Lung (tissue), 12 donors: ENCODE results near the gene TULP3. TPM values are rescaled to one million over a fixed set of nuclear protein-coding genes. Genes with fewer than 3 reads are reported as not detected.

Experiments used
- ATAC-seq: fragments of 200-7000 bp; cut with Tn5 transposase; one replicate; pipeline ENCODE4 v1.9.1; 2020; ENCODE audit warnings: moderate number of reproducible peaks; ENCODE audit not compliant: insufficient read depth, low FRiP score
- DNase-seq, 3 donors: peaks; one replicate each; pipeline ENCODE4 v3.0.0-alpha.2; 2013 to 2017
- H3K27ac ChIP-seq, 2 donors: one replicate each; pipeline ENCODE4 v1.5.1; 2013; ENCODE audit warnings: mild to moderate bottlenecking in 2 of 2, moderate library complexity in 2 of 2, control low read depth in 1 of 2, inconsistent platforms in 1 of 2, low read depth in 1 of 2, low read length in 1 of 2
- H3K27me3 ChIP-seq, 3 donors: one replicate each; pipeline ENCODE4 v1.5.1; 2013; ENCODE audit warnings: low read length in 2 of 3; ENCODE audit not compliant: control insufficient read depth in 3 of 3, insufficient read depth in 3 of 3
- H3K36me3 ChIP-seq, 4 donors: one replicate each; pipeline ENCODE4 v1.5.1; 2013; ENCODE audit warnings: low read length in 4 of 4, mild to moderate bottlenecking in 1 of 4, moderate library complexity in 1 of 4; ENCODE audit not compliant: control insufficient read depth in 4 of 4, insufficient read depth in 4 of 4
- H3K4me1 ChIP-seq, 5 donors: one replicate each; pipeline ENCODE4 v1.5.1; 2013; ENCODE audit warnings: low read length in 5 of 5, mild to moderate bottlenecking in 2 of 5, moderate library complexity in 1 of 5; ENCODE audit not compliant: control insufficient read depth in 5 of 5, insufficient read depth in 5 of 5
- H3K4me3 ChIP-seq: one replicate; pipeline ENCODE4 v1.5.1; 2013; ENCODE audit warnings: mild to moderate bottlenecking, control low read depth, moderate library complexity
- H3K9ac ChIP-seq, 2 donors: one replicate each; pipeline ENCODE4 v1.5.1; 2013; ENCODE audit warnings: low read length in 2 of 2, control low read depth in 1 of 2; ENCODE audit not compliant: insufficient read depth in 1 of 2
- H3K9me3 ChIP-seq, 4 donors: one replicate each; pipeline ENCODE4 v1.5.1; 2013; ENCODE audit warnings: low read length in 3 of 4, mild to moderate bottlenecking in 1 of 4, moderate library complexity in 1 of 4; ENCODE audit not compliant: control insufficient read depth in 4 of 4, insufficient read depth in 3 of 4
- WGBS, 2 donors: extraction: QIAGEN DNeasy Blood & Tissue Kit; methylation state at CpG; one replicate each; pipeline ENCODE4 v1.1.7; 2013; 5-methylcytosine and 5-hydroxymethylcytosine counted together
- polyA plus RNA-seq, 2 donors: library from polyadenylated mRNA; stranded (reverse); fragments of 200-250 nt; gene quantifications; one replicate each; pipeline ENCODE4 v1.2.1, GENCODE V29; 2013
- total RNA-seq, 2 donors: library from RNA; depleted of rRNA in 1 of 2; stranded (reverse); fragments of >200 nt in 1 of 2; gene quantifications; one replicate each; pipeline ENCODE4 v1.2.1, GENCODE V29; 2014 to 2021
- TF ChIP-seq, protein P1 (sequence below): IDR thresholded peaks from 2 replicates; pipeline ENCODE4 v1.5.1; 2012; ENCODE audit warnings: mild to moderate bottlenecking; ENCODE audit errors: control extremely low read depth, extremely low read depth
- donor health status: control.
- donor health status: control.
- donor health status: Bipolar disorder and iron deficiency.
- donor health status: healthy.
- donor health status: DM: yes; HTN: yes; CAD: no.

The TULP3 gene
- total and polyA plus RNA-seq, 4 donors, result 7.4 to 30.7 (median 13.2) TPM

DNA sequence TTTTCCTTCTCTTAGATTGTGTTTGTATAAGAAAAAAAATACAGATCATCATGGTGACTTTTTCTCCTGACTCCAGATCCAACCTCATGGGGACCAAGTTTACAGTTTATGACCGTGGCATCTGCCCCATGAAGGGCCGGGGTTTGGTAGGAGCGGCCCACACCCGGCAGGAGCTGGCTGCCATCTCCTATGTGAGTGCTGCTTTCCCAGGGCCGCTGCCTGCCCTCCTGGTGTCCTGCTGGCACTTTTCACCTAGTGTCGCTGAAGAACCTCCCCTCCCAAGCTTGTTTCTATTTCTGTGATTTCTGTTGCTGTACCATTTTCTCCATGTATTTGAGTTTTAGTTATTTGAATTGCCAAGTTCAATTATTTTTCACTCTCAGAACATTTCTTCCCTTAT lies 43.7 kb downstream of the TULP3 start:
- TF ChIP-seq, protein P1, sequence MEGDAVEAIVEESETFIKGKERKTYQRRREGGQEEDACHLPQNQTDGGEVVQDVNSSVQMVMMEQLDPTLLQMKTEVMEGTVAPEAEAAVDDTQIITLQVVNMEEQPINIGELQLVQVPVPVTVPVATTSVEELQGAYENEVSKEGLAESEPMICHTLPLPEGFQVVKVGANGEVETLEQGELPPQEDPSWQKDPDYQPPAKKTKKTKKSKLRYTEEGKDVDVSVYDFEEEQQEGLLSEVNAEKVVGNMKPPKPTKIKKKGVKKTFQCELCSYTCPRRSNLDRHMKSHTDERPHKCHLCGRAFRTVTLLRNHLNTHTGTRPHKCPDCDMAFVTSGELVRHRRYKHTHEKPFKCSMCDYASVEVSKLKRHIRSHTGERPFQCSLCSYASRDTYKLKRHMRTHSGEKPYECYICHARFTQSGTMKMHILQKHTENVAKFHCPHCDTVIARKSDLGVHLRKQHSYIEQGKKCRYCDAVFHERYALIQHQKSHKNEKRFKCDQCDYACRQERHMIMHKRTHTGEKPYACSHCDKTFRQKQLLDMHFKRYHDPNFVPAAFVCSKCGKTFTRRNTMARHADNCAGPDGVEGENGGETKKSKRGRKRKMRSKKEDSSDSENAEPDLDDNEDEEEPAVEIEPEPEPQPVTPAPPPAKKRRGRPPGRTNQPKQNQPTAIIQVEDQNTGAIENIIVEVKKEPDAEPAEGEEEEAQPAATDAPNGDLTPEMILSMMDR, result no peak
- ATAC-seq, result no peak
- H3K9ac ChIP-seq, result no peak overlapping the region
- no peak overlapping the region for H3K4me3 ChIP-seq
- H3K36me3 ChIP-seq, result peaks cover 3 to 50% (median 20%) of the 10 kb centered on the region in 4 donors
- H3K27ac ChIP-seq, result no peak overlapping the region
- 93 to 95% methylated on average over 6 of the region's 6 CpGs for WGBS, 2 donors
- no peaks in the 10 kb centered on the region for H3K9me3 ChIP-seq
- H3K4me1 ChIP-seq, result peaks cover 0 to 2% (median 0%) of the 10 kb centered on the region in 5 donors
- DNase-seq, result no peak
- no peaks in the 10 kb centered on the region for H3K27me3 ChIP-seq

DNA sequence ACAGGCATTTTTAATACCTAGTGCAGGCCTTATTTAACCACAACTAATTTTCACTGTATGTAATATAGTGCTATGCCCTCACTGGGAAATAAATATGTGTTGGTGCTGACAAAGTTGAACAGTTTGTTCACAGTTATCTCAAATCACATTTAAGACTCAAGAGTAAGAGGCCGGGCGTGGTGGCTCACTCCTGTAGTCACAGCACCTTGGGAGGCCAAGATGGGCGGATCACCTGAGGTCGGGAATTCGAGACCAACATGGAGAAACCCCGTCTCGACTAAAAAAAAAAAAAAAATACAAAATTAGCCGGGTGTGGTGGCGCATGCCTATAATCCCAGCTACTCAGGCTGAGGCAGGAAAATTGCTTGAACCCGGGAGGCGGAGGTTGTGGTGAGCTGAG lies 45.6 kb downstream of the TULP3 start:
- Histone ChIP-seq H3K27ac (no peak overlapping the region), H3K4me1 (no peaks in the 10 kb centered on the region), H3K36me3 (peaks cover 12 to 43% (median 24%) of the 10 kb centered on the region in 4 donors), H3K9me3 (no peaks in the 10 kb centered on the region), H3K27me3 (no peaks in the 10 kb centered on the region), H3K4me3 (no peak overlapping the region), H3K9ac (no peak overlapping the region)
- TF ChIP-seq, protein P1, result no peak
- DNase-seq (no peak), ATAC-seq (no peak)
- 93 to 95% methylated on average over 11 of the region's 11 CpGs for WGBS, 2 donors

DNA sequence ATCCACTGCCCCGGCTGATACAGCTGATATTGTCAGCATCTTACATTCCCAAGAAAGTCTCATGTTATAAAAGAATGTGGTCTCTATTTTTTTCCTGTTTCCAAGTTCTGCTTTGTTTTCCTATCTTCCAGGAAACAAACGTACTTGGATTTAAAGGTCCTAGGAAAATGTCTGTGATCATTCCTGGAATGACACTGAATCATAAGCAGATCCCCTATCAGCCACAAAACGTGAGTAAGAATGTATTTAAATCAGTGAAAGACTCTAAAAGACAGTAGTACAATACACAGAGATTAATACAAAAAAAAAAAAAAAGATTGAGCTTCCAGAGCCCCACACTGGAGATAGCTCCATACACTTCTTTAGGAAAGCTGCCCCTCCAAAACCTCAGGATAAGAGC lies 46.8 kb downstream of the TULP3 start:
- Histone ChIP-seq H3K9ac (no peak overlapping the region), H3K4me1 (no peaks in the 10 kb centered on the region), H3K4me3 (no peak overlapping the region), H3K36me3 (peaks cover 9 to 34% (median 20%) of the 10 kb centered on the region in 4 donors), H3K9me3 (no peaks in the 10 kb centered on the region), H3K27ac (no peak overlapping the region), H3K27me3 (no peaks in the 10 kb centered on the region)
- DNase-seq (no peak), ATAC-seq (no peak)
- 84 to 90% methylated on average over 3 of the region's 3 CpGs for WGBS, 2 donors
- TF ChIP-seq, protein P1, result no peak

- TF ChIP-seq, protein P1, result no peak
- no peak for DNase-seq
- WGBS, 2 donors, result 91 to 92% methylated on average over 5 of the region's 5 CpGs
- ATAC-seq, result no peak
- Histone ChIP-seq H3K4me1 (peaks cover 0 to 4% (median 0%) of the 10 kb centered on the region in 5 donors), H3K27ac (no peak overlapping the region), H3K9ac (no peak overlapping the region), H3K27me3 (no peaks in the 10 kb centered on the region), H3K4me3 (no peak overlapping the region), H3K9me3 (no peaks in the 10 kb centered on the region), H3K36me3 (peaks cover 9 to 29% (median 20%) of the 10 kb centered on the region in 4 donors)
Observed at GRCh38 chr12:2939191-2939590, 48.5 kb downstream of the TULP3 start.
